Loucy (cell line): ENCODE data around the gene TBCCD1.

Experiments
- H2AFZ ChIP-seq: fragments of 200-600 bp; sonication (generic); 2 replicates; pipeline ENCODE4 v1.6.0; 2016; ENCODE audit warnings: antibody characterized with exemption, mild to moderate bottlenecking, low read length, moderate library complexity
- H3F3A ChIP-seq: fragments of 200-600 bp; 2 replicates; pipeline ENCODE4 v1.6.0; 2016; ENCODE audit warnings: antibody characterized with exemption, low read depth, mild to moderate bottlenecking
- H3K27me3 ChIP-seq: fragments of 200-600 bp; sonication (generic); 2 replicates; pipeline ENCODE4 v1.6.1; 2014; ENCODE audit warnings: low read length, mild to moderate bottlenecking; ENCODE audit not compliant: insufficient read depth, poor library complexity, severe bottlenecking
- H3K36me3 ChIP-seq: fragments of 200-600 bp; sonication (generic); 2 replicates; pipeline ENCODE4 v1.6.1; 2016; ENCODE audit warnings: low read length; ENCODE audit not compliant: insufficient read depth
- H3K4me1 ChIP-seq: fragments of 200-600 bp; sonication (generic); 2 replicates; pipeline ENCODE4 v1.5.1; 2014; ENCODE audit warnings: low read length, mild to moderate bottlenecking; ENCODE audit not compliant: insufficient read depth, poor library complexity, severe bottlenecking
- H3K4me2 ChIP-seq: fragments of 200-600 bp; sonication (generic); 2 replicates; pipeline ENCODE4 v1.6.0; 2014; ENCODE audit warnings: antibody characterized with exemption, low read length, low read depth, mild to moderate bottlenecking; ENCODE audit not compliant: poor library complexity, severe bottlenecking
- H3K4me3 ChIP-seq: fragments of 200-600 bp; sonication (generic); 2 replicates; pipeline ENCODE4 v1.5.1; 2014; ENCODE audit warnings: low read length, mild to moderate bottlenecking, mixed read lengths; ENCODE audit not compliant: poor library complexity, severe bottlenecking
- H3K79me2 ChIP-seq: fragments of 200-600 bp; sonication (generic); 2 replicates; pipeline ENCODE4 v1.6.1; 2014; ENCODE audit warnings: low read length; ENCODE audit not compliant: insufficient read depth
- H3K9ac ChIP-seq: fragments of 200-600 bp; sonication (generic); 2 replicates; pipeline ENCODE4 v1.6.0; 2014; ENCODE audit warnings: mild to moderate bottlenecking, low read depth, low read length, moderate library complexity; ENCODE audit not compliant: poor library complexity, severe bottlenecking
- H3K9me2 ChIP-seq: fragments of 200-600 bp; sonication (generic); replicated peaks from 2 replicates; pipeline ENCODE4 v1.6.1; 2016; ENCODE audit warnings: low read depth, low read length, mixed read lengths
- H3K9me3 ChIP-seq: fragments of 200-600 bp; sonication (generic); 2 replicates; pipeline ENCODE4 v1.6.1; 2014; ENCODE audit warnings: mild to moderate bottlenecking, antibody characterized with exemption, low read length, low read depth; ENCODE audit not compliant: insufficient read depth
- H4K20me1 ChIP-seq: fragments of 200-600 bp; sonication (generic); 2 replicates; pipeline ENCODE4 v1.6.0; 2014; ENCODE audit warnings: antibody characterized with exemption, low read length, mild to moderate bottlenecking; ENCODE audit not compliant: insufficient read depth, poor library complexity, severe bottlenecking
- EZH2phosphoT487 ChIP-seq: fragments of 200-600 bp; IDR thresholded peaks from 2 replicates; pipeline ENCODE4 v1.6.1; 2018; ENCODE audit warnings: antibody characterized with exemption, mild to moderate bottlenecking, moderate library complexity, borderline replicate concordance
- TF ChIP-seq, protein P1 (sequence below): fragments of 200-600 bp; sonication (generic); conservative IDR thresholded peaks from 2 replicates; pipeline ENCODE4 v1.5.1; 2014; ENCODE audit warnings: mild to moderate bottlenecking, antibody characterized with exemption, low read length

Gene TBCCD1

GRCh38 chr3:186497608-186498007 is 69.5 kb downstream of the TBCCD1 start:
- H3K4me1 ChIP-seq: peaks cover 16% of the 10 kb centered on the region
- H3K9me2 ChIP-seq: no peaks in the 10 kb centered on the region
- no peak for TF ChIP-seq EZH2phosphoT487
- TF ChIP-seq, protein P1, sequence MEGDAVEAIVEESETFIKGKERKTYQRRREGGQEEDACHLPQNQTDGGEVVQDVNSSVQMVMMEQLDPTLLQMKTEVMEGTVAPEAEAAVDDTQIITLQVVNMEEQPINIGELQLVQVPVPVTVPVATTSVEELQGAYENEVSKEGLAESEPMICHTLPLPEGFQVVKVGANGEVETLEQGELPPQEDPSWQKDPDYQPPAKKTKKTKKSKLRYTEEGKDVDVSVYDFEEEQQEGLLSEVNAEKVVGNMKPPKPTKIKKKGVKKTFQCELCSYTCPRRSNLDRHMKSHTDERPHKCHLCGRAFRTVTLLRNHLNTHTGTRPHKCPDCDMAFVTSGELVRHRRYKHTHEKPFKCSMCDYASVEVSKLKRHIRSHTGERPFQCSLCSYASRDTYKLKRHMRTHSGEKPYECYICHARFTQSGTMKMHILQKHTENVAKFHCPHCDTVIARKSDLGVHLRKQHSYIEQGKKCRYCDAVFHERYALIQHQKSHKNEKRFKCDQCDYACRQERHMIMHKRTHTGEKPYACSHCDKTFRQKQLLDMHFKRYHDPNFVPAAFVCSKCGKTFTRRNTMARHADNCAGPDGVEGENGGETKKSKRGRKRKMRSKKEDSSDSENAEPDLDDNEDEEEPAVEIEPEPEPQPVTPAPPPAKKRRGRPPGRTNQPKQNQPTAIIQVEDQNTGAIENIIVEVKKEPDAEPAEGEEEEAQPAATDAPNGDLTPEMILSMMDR: no peak
- H3K36me3 ChIP-seq: no peaks in the 10 kb centered on the region
- H3F3A ChIP-seq: no peaks in the 10 kb centered on the region
- H3K9me3 ChIP-seq: no peaks in the 10 kb centered on the region
- H3K4me3 ChIP-seq: no peak overlapping the region
- no peaks in the 10 kb centered on the region for H3K79me2 ChIP-seq
- H3K4me2 ChIP-seq: no peak overlapping the region
- H3K27me3 ChIP-seq: no peaks in the 10 kb centered on the region
- no peak overlapping the region for H2AFZ ChIP-seq
- H3K9ac ChIP-seq: no peak overlapping the region
- no peaks in the 10 kb centered on the region for H4K20me1 ChIP-seq

DNA sequence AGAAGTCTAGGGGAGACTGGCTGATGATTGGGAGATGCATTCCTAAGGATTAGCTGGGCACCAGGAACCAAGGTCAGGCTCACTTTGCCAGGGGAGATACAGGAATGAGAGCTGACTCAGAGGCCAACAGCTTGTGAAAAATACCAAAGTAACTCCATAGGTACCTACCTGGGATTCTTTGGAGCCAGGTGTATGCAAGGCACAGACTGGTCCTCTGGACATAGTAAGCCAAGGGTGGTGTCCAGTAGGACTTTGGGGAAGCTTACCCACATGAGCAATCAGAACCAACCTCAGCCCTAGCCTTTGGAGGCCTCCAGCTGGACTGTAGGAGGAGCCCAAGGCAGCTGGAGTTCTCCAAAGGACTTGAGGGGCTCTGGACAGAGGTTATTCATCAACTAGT is 70.5 kb downstream of the TBCCD1 start:
- no peaks in the 10 kb centered on the region for H3K9me2 ChIP-seq
- no peak overlapping the region for H2AFZ ChIP-seq
- no peak overlapping the region for H3K4me2 ChIP-seq
- no peaks in the 10 kb centered on the region for H4K20me1 ChIP-seq
- H3K79me2 ChIP-seq: no peaks in the 10 kb centered on the region
- H3K9me3 ChIP-seq: no peaks in the 10 kb centered on the region
- no peak overlapping the region for H3K9ac ChIP-seq
- no peak for TF ChIP-seq EZH2phosphoT487
- TF ChIP-seq, protein P1: no peak
- no peaks in the 10 kb centered on the region for H3K36me3 ChIP-seq
- no peaks in the 10 kb centered on the region for H3F3A ChIP-seq
- H3K4me1 ChIP-seq: peaks cover 6% of the 10 kb centered on the region
- H3K27me3 ChIP-seq: no peaks in the 10 kb centered on the region
- H3K4me3 ChIP-seq: no peak overlapping the region
